Measurements from ENCODE around the gene NOP53.
"Not testable (repeated sequence)": the region's sequence is repeated elsewhere in the genome, so short reads cannot be mapped to it uniquely, and the experiment has no call there.

The NOP53 gene

GRCh38 chr19:47798904-47799266, 53.5 kb downstream of the NOP53 start:
- DNase-seq = no peak
- Mint-ChIP-seq H3K27me3 (peaks cover 8% of the 10 kb centered on the region), H3K27ac (no peak overlapping the region), H3K4me1 (no peaks in the 10 kb centered on the region), H3K4me3 (no peak overlapping the region), H3K9me3 (no peaks in the 10 kb centered on the region)
- ATAC-seq = no peak

- no peak overlapping the region for H3K27ac Mint-ChIP-seq
- H3K27me3 Mint-ChIP-seq = peaks cover 8% of the 10 kb centered on the region
- no peaks in the 10 kb centered on the region for H3K9me3 Mint-ChIP-seq
- H3K4me1 Mint-ChIP-seq = no peaks in the 10 kb centered on the region
- H3K4me3 Mint-ChIP-seq = no peak overlapping the region
- DNase-seq (no peak), ATAC-seq (no peak)
These were observed 55.9 kb downstream of the NOP53 start for GRCh38 chr19:47801270-47801669.

- Mint-ChIP-seq H3K27ac (no peak overlapping the region), H3K4me1 (no peaks in the 10 kb centered on the region)
These were observed 57.2 kb downstream of the NOP53 start for GRCh38 chr19:47802521-47803043.

GRCh38 chr19:47803148-47803547, 57.8 kb downstream of the NOP53 start:
- peak; percentile 64 for ATAC-seq
- H3K9me3 Mint-ChIP-seq, H3K27me3 Mint-ChIP-seq, DNase-seq, H3K4me1 Mint-ChIP-seq, H3K4me3 Mint-ChIP-seq, H3K27ac Mint-ChIP-seq: not testable (repeated sequence)

More at GRCh38 chr19:47802521-47803043, 57.2 kb downstream of the NOP53 start:
- peak; percentile 23 for ATAC-seq
- no peak overlapping the region for H3K4me3 Mint-ChIP-seq
- no peaks in the 10 kb centered on the region for H3K9me3 Mint-ChIP-seq
- DNase-seq = no peak
- H3K27me3 Mint-ChIP-seq = peaks cover 8% of the 10 kb centered on the region

GRCh38 chr19:47803671-47804070, 58.3 kb downstream of the NOP53 start:
- H3K4me3 Mint-ChIP-seq, H3K27ac Mint-ChIP-seq, DNase-seq, H3K4me1 Mint-ChIP-seq, H3K27me3 Mint-ChIP-seq, H3K9me3 Mint-ChIP-seq: not testable (repeated sequence)
- peak; percentile 42 for ATAC-seq

- not testable (repeated sequence) for H3K4me1 Mint-ChIP-seq, H3K4me3 Mint-ChIP-seq, H3K9me3 Mint-ChIP-seq, H3K27me3 Mint-ChIP-seq, H3K27ac Mint-ChIP-seq, DNase-seq, ATAC-seq
These were observed 59.1 kb downstream of the NOP53 start, which contains the start of gene TPRX1 for GRCh38 chr19:47804451-47804850. Gene TPRX1, minus strand, starts transcription at chr19:47804551. Its CDS starts 12 bp downstream, at chr19:47804539.

GRCh38 chr19:47805313-47805712, 60.0 kb downstream of the NOP53 start:
- Mint-ChIP-seq H3K27ac (no peak overlapping the region), H3K4me3 (no peak overlapping the region), H3K27me3 (no peaks in the 10 kb centered on the region), H3K9me3 (no peaks in the 10 kb centered on the region), H3K4me1 (no peaks in the 10 kb centered on the region)
- ATAC-seq = no peak
- DNase-seq = no peak

- Mint-ChIP-seq H3K4me1 (no peaks in the 10 kb centered on the region), H3K27me3 (no peaks in the 10 kb centered on the region), H3K4me3 (no peak overlapping the region), H3K27ac (no peak overlapping the region), H3K9me3 (no peaks in the 10 kb centered on the region)
- ATAC-seq = no peak
- no peak for DNase-seq
These were observed 61.1 kb downstream of the NOP53 start for GRCh38 chr19:47806435-47806834.
